Measurements from ENCODE around the gene CCDC137. TPM values are rescaled to one million over a fixed set of nuclear protein-coding genes. Genes with fewer than 3 reads are reported as not detected.

CCDC137 gene
- total and polyA plus RNA-seq, 2 of the 13 experiments (the other 11 are each of a cell fraction or from before 2014, with no cell fraction given) = 14.6 to 39.1 TPM

GRCh38 chr17:81635431-81635830 lies 31.1 kb upstream of the CCDC137 start (continued):
- no peak for TF ChIP-seq PRDM10 (CRISPR knock-in tag; IDR thresholded peaks at IDR 0.05; ENCODE audit: low read depth)
- no peak for TF ChIP-seq SNAPC5 (CRISPR knock-in tag; IDR thresholded peaks at IDR 0.05; ENCODE audit: borderline replicate concordance)
- no peak for TF ChIP-seq ZMYM4 (CRISPR knock-in tag; IDR thresholded peaks at IDR 0.05)
- peak; percentile 23; the same call in 1 of the 2 replicates for TF ChIP-seq RXRA (CRISPR knock-in tag; IDR thresholded peaks at IDR 0.05)
- TF ChIP-seq ZNF44 (CRISPR knock-in tag; IDR thresholded peaks at IDR 0.05) = no peak
- TF ChIP-seq ATF3 (CRISPR knock-in tag; IDR thresholded peaks at IDR 0.05) = no peak
- peak; percentile 31; the same call in 1 of the 2 replicates for TF ChIP-seq ZNF121 (CRISPR knock-in tag; IDR thresholded peaks at IDR 0.05)
- no peak for TF ChIP-seq ZBED4 (CRISPR knock-in tag; IDR thresholded peaks at IDR 0.05; ENCODE audit: borderline replicate concordance)
- no peak for TF ChIP-seq ZSCAN21 (CRISPR knock-in tag; IDR thresholded peaks at IDR 0.05; ENCODE audit: borderline replicate concordance)
